ENCODE results near the gene CCL16. TPM values are rescaled to one million over a fixed set of nuclear protein-coding genes. Genes with fewer than 3 reads are reported as not detected.

The CCL16 gene
- total and polyA plus RNA-seq, 2 of the 8 experiments (the other 6 are each of a cell fraction or from before 2014, with no cell fraction given): not detected

GRCh38 chr17:35972535-35972934 is 8.8 kb downstream of the CCL16 start:
- Histone ChIP-seq H3K56ac (replicated peaks; ENCODE audit: insufficient read length, low read depth, low read length) (no peak overlapping the region), H4K8ac (ENCODE audit: extremely low read depth, insufficient read depth, low read length) (no peak overlapping the region), H3K79me2 (ENCODE audit: control insufficient read depth in 1 of 2, insufficient read depth in 2 of 2, low read length in 2 of 2) (no peaks in the 10 kb centered on the region), H4K20me1 (replicated peaks in 1 of 2; ENCODE audit: control insufficient read depth in 1 of 2, insufficient read depth in 2 of 2, low read length in 2 of 2) (no peaks in the 10 kb centered on the region), H3K27me3 (replicated peaks in 1 of 4; ENCODE audit: control insufficient read depth in 3 of 4, extremely low read depth in 1 of 4, insufficient read depth in 3 of 4, low read length in 3 of 4) (no peaks in the 10 kb centered on the region), H3K36me3 (ENCODE audit: control insufficient read depth in 2 of 4, insufficient read depth in 4 of 4, low read length in 3 of 4) (no peaks in the 10 kb centered on the region), H2BK15ac (ENCODE audit: low read length) (no peak overlapping the region), H4K91ac (replicated peaks; ENCODE audit: insufficient read length, low read length) (no peak overlapping the region), H2BK5ac (ENCODE audit: low read depth, low read length) (no peak overlapping the region), H3K4me1 (replicated peaks in 1 of 4; ENCODE audit: control insufficient read depth in 3 of 4, insufficient read depth in 4 of 4, low read length in 3 of 4) (peaks cover 0 to 2% (median 0%) of the 10 kb centered on the region in 4 experiments; a peak in 2 of 7 replicates), H3K4ac (replicated peaks; ENCODE audit: insufficient read length, low read depth, low read length) (no peak overlapping the region), H3K14ac (ENCODE audit: insufficient read length) (no peak overlapping the region), H2AFZ (ENCODE audit: low read length) (no peak overlapping the region), H3K79me1 (ENCODE audit: low read depth, low read length) (no peaks in the 10 kb centered on the region), H3K18ac (ENCODE audit: extremely low read depth, low read length) (no peak overlapping the region), H3K4me3 (ENCODE audit: extremely low read depth in 1 of 4, insufficient read depth in 2 of 4, low read depth in 3 of 4, low read length in 4 of 4) (no peak overlapping the region), H2BK12ac (ENCODE audit: low read depth, low read length) (no peak overlapping the region), H2BK120ac (replicated peaks; ENCODE audit: low read depth, low read length) (no peak overlapping the region), H2AK5ac (ENCODE audit: low read depth, low read length) (no peak overlapping the region), H3K4me2 (ENCODE audit: insufficient read depth in 1 of 2, low read depth in 2 of 2, low read length in 2 of 2) (no peak overlapping the region), H3K23ac (ENCODE audit: insufficient read length) (no peak overlapping the region), H3K9me3 (ENCODE audit: insufficient read depth in 2 of 2, low read depth in 1 of 2, low read length in 1 of 2) (no peaks in the 10 kb centered on the region), H4K5ac (ENCODE audit: insufficient read length, low read depth, low read length) (no peak overlapping the region), H3K27ac (ENCODE audit: low read depth, low read length) (no peak overlapping the region), H2BK20ac (ENCODE audit: low read length) (no peak overlapping the region), H3K9ac (replicated peaks in 1 of 4; ENCODE audit: extremely low read depth in 1 of 4, low read depth in 3 of 4, low read length in 3 of 4) (no peak overlapping the region), H3K23me2 (ENCODE audit: low read depth, low read length) (no peaks in the 10 kb centered on the region)
- POLR2A ChIA-PET (ENCODE audit: partially characterized antibody): no interaction called here
- DNase-seq (ENCODE audit: low read depth in 1 of 2, low spot score in 2 of 2): no peak
- WGBS, 2 experiments (ENCODE audit: extremely low coverage in 1 of 2, insufficient coverage in 1 of 2, insufficient read length in 1 of 2, insufficient replicate concordance in 2 of 2, low coverage in 1 of 2, low lambda C conversion rate in 2 of 2, missing lambda C conversion rate in 1 of 2): 79% methylated on average over 6 of the region's 6 CpGs; no CpG with 5 or more reads in 1 of the 2 experiments
- no peak for FAIRE-seq
- CTCF ChIA-PET (ENCODE audit: partially characterized antibody): interaction anchor here (1.0 to 4.2 kb wide), 4 partner anchors 9 to 176 kb away, joined by 3 to 11 read pairs (median 5); partner anchors contain the start of gene CCL16
- TF ChIP-seq SP4 (IDR thresholded peaks at IDR 0.05; ENCODE audit: low read length) (no peak), CHD1 (IDR thresholded peaks at IDR 0.05; ENCODE audit: low read depth, low read length) (no peak), BACH1 (IDR thresholded peaks at IDR 0.05; ENCODE audit: low read length) (no peak), POLR2AphosphoS5 (IDR thresholded peaks at IDR 0.05; ENCODE audit: low read depth, low read length) (no peak), NRF1 (IDR thresholded peaks at IDR 0.05; ENCODE audit: low read depth, low read length) (no peak), KDM1A (IDR thresholded peaks at IDR 0.05; ENCODE audit: borderline replicate concordance, low read length) (no peak), CREB1 (IDR thresholded peaks at IDR 0.05) (no peak), CTCF (IDR thresholded peaks at IDR 0.05; ENCODE audit: control extremely low read depth in 1 of 3, insufficient read depth in 1 of 3, low read depth in 1 of 3, low read length in 3 of 3) (no peak), RNF2 (IDR thresholded peaks at IDR 0.05; ENCODE audit: borderline replicate concordance, low read depth, low read length, missing control alignments, poor library complexity, severe bottlenecking) (no peak), JUN (IDR thresholded peaks at IDR 0.05; ENCODE audit: low read depth, low read length) (no peak), MAX (IDR thresholded peaks at IDR 0.05) (no peak), CBX8 (IDR thresholded peaks at IDR 0.05; ENCODE audit: borderline replicate concordance, low read depth, low read length) (no peak)

Measured in H1 (cell line).